ENCODE data around the gene SMARCAL1.
A peak's percentile ranks its signal among the peaks of the same experiment; 100 is the strongest.

SMARCAL1 gene

DNA sequence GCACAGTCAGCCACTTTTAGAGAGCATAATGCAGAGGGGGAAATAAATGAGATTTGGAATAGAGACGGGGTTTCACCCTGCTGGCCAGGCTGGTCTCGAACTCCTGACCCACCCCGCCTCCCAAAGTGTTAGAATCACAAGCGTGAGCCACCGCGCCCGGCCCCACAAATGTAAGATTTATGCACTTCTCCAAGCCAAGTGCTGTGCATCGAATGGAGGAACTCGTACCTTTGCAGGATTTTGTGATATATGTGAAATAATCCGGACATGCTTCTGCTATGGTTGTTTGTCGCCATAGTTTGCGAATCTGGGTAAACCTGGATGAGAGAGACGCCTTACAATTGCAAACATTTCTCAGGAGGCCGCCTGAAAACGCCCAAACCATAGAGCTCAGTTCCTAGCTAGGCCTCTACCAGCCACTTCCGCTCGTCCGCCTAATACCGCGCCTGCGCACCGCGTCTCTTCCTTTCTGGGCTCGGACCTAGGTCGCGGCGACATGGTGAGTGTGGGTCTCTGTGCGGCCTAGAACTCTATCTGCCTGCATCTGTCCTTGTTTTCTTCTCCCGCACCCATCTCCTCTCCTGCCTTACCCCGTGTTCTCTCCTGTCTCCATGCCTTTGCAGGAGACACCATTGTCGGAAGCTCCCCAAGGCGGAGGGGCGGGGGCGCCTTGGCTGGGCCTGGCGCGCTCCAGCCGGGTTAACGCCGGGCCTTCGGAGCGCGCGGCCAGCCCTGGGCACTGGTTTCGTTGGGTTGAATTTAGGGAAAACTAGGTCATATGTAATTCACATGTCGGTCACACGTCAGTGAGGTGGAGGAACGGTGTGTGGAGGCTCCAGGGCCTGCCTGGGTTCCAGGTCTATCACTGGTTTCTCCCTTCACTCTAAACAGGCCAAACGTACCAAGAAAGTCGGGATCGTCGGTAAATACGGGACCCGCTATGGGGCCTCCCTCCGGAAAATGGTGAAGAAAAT is 86.4 kb downstream of the SMARCAL1 start, which contains the start of gene RPL37A (continued):
- TF ChIP-seq PRDM4 (tag by site-specific recombination; IDR thresholded peaks at IDR 0.05) (peak; percentile 72; the same call in 1 of the 2 replicates), ZNF639 (tag by site-specific recombination; IDR thresholded peaks at IDR 0.05) (peak; percentile 18; the same call in 1 of the 2 replicates), ZNF76 (tag by site-specific recombination; IDR thresholded peaks at IDR 0.05; ENCODE audit: borderline replicate concordance, low read depth) (peak; percentile 33; the same call in 1 of the 2 replicates), ZNF585B (tag by site-specific recombination; IDR thresholded peaks at IDR 0.05) (no peak), YY2 (tag by site-specific recombination; IDR thresholded peaks at IDR 0.05) (peak; percentile 40; the same call in 1 of the 2 replicates), SP2 (tag by site-specific recombination; IDR thresholded peaks at IDR 0.05) (peak; percentile 64), ZBTB8A (tag by site-specific recombination; IDR thresholded peaks at IDR 0.05) (peak; percentile 63), BCL11A (tag by site-specific recombination; IDR thresholded peaks at IDR 0.05; ENCODE audit: low read depth) (no peak), TSHZ1 (tag by site-specific recombination; IDR thresholded peaks at IDR 0.05; ENCODE audit: borderline replicate concordance) (peak; percentile 31; the same call in 1 of the 2 replicates), MYNN (tag by site-specific recombination; IDR thresholded peaks at IDR 0.05; ENCODE audit: borderline replicate concordance) (no peak), SP3 (tag by site-specific recombination; IDR thresholded peaks at IDR 0.05) (peak; percentile 44; the same call in 1 of the 2 replicates), ZBTB26 (tag by site-specific recombination; optimal IDR thresholded peaks at IDR 0.05) (peak; percentile 97), ZNF561 (tag by site-specific recombination; IDR thresholded peaks at IDR 0.05; ENCODE audit: borderline replicate concordance) (no peak; the same call in 1 of the 2 replicates), KLF7 (tag by site-specific recombination; IDR thresholded peaks at IDR 0.05; ENCODE audit: borderline replicate concordance) (peak; percentile 92; the same call in 1 of the 2 replicates), KLF8 (tag by site-specific recombination; IDR thresholded peaks at IDR 0.05) (peak; percentile 80; the same call in 1 of the 2 replicates), ZNF175 (tag by site-specific recombination; IDR thresholded peaks at IDR 0.05) (no peak), ZNF169 (tag by site-specific recombination; IDR thresholded peaks at IDR 0.05) (no peak), TRIM28 (IDR thresholded peaks at IDR 0.05; ENCODE audit: borderline replicate concordance, low read length) (peak; percentile 72), ZXDB (tag by site-specific recombination; IDR thresholded peaks at IDR 0.05) (peak; percentile 75; the same call in 1 of the 2 replicates), HOXD13 (CRISPR knock-in tag; IDR thresholded peaks at IDR 0.05; ENCODE audit: borderline replicate concordance) (no peak), WT1 (tag by site-specific recombination; IDR thresholded peaks at IDR 0.05) (peak; percentile 20; the same call in 1 of the 2 replicates), KLF16 (tag by site-specific recombination; IDR thresholded peaks at IDR 0.05) (0 out of 2 replicates have a peak, but pooled peaks have one; percentile 62)
- TF ChIP-seq, protein P1, sequence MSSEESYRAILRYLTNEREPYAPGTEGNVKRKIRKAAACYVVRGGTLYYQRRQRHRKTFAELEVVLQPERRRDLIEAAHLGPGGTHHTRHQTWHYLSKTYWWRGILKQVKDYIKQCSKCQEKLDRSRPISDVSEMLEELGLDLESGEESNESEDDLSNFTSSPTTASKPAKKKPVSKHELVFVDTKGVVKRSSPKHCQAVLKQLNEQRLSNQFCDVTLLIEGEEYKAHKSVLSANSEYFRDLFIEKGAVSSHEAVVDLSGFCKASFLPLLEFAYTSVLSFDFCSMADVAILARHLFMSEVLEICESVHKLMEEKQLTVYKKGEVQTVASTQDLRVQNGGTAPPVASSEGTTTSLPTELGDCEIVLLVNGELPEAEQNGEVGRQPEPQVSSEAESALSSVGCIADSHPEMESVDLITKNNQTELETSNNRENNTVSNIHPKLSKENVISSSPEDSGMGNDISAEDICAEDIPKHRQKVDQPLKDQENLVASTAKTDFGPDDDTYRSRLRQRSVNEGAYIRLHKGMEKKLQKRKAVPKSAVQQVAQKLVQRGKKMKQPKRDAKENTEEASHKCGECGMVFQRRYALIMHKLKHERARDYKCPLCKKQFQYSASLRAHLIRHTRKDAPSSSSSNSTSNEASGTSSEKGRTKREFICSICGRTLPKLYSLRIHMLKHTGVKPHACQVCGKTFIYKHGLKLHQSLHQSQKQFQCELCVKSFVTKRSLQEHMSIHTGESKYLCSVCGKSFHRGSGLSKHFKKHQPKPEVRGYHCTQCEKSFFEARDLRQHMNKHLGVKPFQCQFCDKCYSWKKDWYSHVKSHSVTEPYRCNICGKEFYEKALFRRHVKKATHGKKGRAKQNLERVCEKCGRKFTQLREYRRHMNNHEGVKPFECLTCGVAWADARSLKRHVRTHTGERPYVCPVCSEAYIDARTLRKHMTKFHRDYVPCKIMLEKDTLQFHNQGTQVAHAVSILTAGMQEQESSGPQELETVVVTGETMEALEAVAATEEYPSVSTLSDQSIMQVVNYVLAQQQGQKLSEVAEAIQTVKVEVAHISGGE (tag by site-specific recombination; conservative IDR thresholded peaks at IDR 0.05; ENCODE audit: low read depth) = peak; percentile 78

All from HEK293 (cell line).